Tibial artery (tissue), 4 donors: ENCODE results near the gene GOLGA7B.

Experiments
- DNase-seq, 2 donors: peaks; one replicate each; pipeline ENCODE4 v3.0.0-alpha.2; 2019
- H3K27ac ChIP-seq, 2 donors: fragments of 200-600 bp; sonication (generic) in 1 of 2; 1 replicate in 1 of 2; 2 replicates in 1 of 2; pipeline ENCODE4 v1.5.1; 2018 to 2019; ENCODE audit warnings: mild to moderate bottlenecking in 1 of 2
- H3K27me3 ChIP-seq, 2 donors: fragments of 200-600 bp; sonication (generic) in 1 of 2; one replicate each; pipeline versions ENCODE4 v1.5.1 to v1.6.0; 2016 to 2019
- H3K36me3 ChIP-seq, 3 donors: fragments of 200-600 bp; sonication (generic) in 2 of 3; one replicate each; pipeline ENCODE4 v1.5.1; 2016 to 2019; ENCODE audit warnings: mild to moderate bottlenecking in 2 of 3
- H3K4me1 ChIP-seq, 4 donors: fragments of 200-600 bp; sonication (generic) in 2 of 4; 1 replicate in 3 of 4; 2 replicates in 1 of 4; pipeline ENCODE4 v1.5.1; 2016 to 2019
- H3K4me3 ChIP-seq, 2 donors: fragments of 200-600 bp; sonication (generic) in 1 of 2; 1 replicate in 1 of 2; 2 replicates in 1 of 2; pipeline ENCODE4 v1.5.1; 2018 to 2019; ENCODE audit warnings: mild to moderate bottlenecking in 2 of 2
- H3K9me3 ChIP-seq, 3 donors: fragments of 200-600 bp; sonication (generic) in 1 of 3; one replicate each; pipeline ENCODE4 v1.5.1; 2016 to 2019
- CTCF ChIP-seq, 2 experiments: fragments of 200-600 bp in 1 of 2; fragments of 450-650 bp in 1 of 2; IDR thresholded peaks; one replicate each; pipeline ENCODE4 v1.5.1; 2017 to 2019; ENCODE audit warnings: antibody characterized with exemption in 2 of 2, mild to moderate bottlenecking in 1 of 2, moderate library complexity in 1 of 2
- intact Hi-C: fragments of 100-400 bp; cut with DNase I; formaldehyde crosslinking; loops from one replicate; pipeline ENCODE4 v1.15.0; 2023; ENCODE audit warnings: low total_unique reads

Gene GOLGA7B

GRCh38 chr10:97886286-97886685 lies 36.6 kb downstream of the GOLGA7B start:
- intact Hi-C loops = no loop called here
- Histone ChIP-seq H3K9me3 (no peaks in the 10 kb centered on the region), H3K4me3 (no peak overlapping the region), H3K4me1 (peaks cover 0 to 33% (median 26%) of the 10 kb centered on the region in 4 donors), H3K27ac (no peak overlapping the region), H3K27me3 (no peaks in the 10 kb centered on the region), H3K36me3 (no peaks in the 10 kb centered on the region)
- DNase-seq = no peak
- TF ChIP-seq CTCF (IDR thresholded peaks at IDR 0.05) = no peak

GRCh38 chr10:97887399-97887798 lies 37.8 kb downstream of the GOLGA7B start:
- no peak for TF ChIP-seq CTCF (IDR thresholded peaks at IDR 0.05)

GRCh38 chr10:97888134-97888533 lies 38.5 kb downstream of the GOLGA7B start:
- Histone ChIP-seq H3K36me3 (no peaks in the 10 kb centered on the region), H3K27ac (peak overlapping the region in 1 of 2 donors; percentile 50)

More at GRCh38 chr10:97887399-97887798, 37.8 kb downstream of the GOLGA7B start:
- DNase-seq = no peak
- H3K4me3 ChIP-seq = no peak overlapping the region
- H3K4me1 ChIP-seq = peaks cover 0 to 23% (median 17%) of the 10 kb centered on the region in 4 donors
- no peaks in the 10 kb centered on the region for H3K9me3 ChIP-seq
- intact Hi-C loops = no loop called here
- H3K27ac ChIP-seq = no peak overlapping the region
- no peaks in the 10 kb centered on the region for H3K27me3 ChIP-seq
- no peaks in the 10 kb centered on the region for H3K36me3 ChIP-seq

GRCh38 chr10:97888641-97889262 lies 39.1 kb downstream of the GOLGA7B start:
- TF ChIP-seq CTCF (IDR thresholded peaks at IDR 0.05) = no peak
- Histone ChIP-seq H3K27ac (peak overlapping the region; percentile 42 to 50), H3K9me3 (no peaks in the 10 kb centered on the region), H3K4me3 (no peak overlapping the region), H3K36me3 (no peaks in the 10 kb centered on the region), H3K4me1 (peaks cover 0 to 16% (median 11%) of the 10 kb centered on the region in 4 donors), H3K27me3 (no peaks in the 10 kb centered on the region)
- peak in 1 of 2 donors; percentile 80 for DNase-seq
- intact Hi-C loops = no loop called here

More at GRCh38 chr10:97888134-97888533, 38.5 kb downstream of the GOLGA7B start:
- Histone ChIP-seq H3K4me3 (no peak overlapping the region), H3K4me1 (peaks cover 0 to 16% (median 11%) of the 10 kb centered on the region in 4 donors), H3K9me3 (no peaks in the 10 kb centered on the region), H3K27me3 (no peaks in the 10 kb centered on the region)
- TF ChIP-seq CTCF (IDR thresholded peaks at IDR 0.05) = no peak
- intact Hi-C loops = no loop called here
- no peak for DNase-seq

- no peaks in the 10 kb centered on the region for H3K9me3 ChIP-seq
- peak overlapping the region; percentile 42 to 50 for H3K27ac ChIP-seq
- H3K4me3 ChIP-seq = no peak overlapping the region
- no peaks in the 10 kb centered on the region for H3K36me3 ChIP-seq
- H3K4me1 ChIP-seq = peaks cover 0 to 16% (median 11%) of the 10 kb centered on the region in 4 donors
- intact Hi-C loops = no loop called here
- peaks cover 0 to 2% of the 10 kb centered on the region in 2 donors for H3K27me3 ChIP-seq
- TF ChIP-seq CTCF (IDR thresholded peaks at IDR 0.05) = no peak
- DNase-seq = no peak
Observed at GRCh38 chr10:97889461-97890265, 40.0 kb downstream of the GOLGA7B start.
